PC-3 (cell line): Measurements from ENCODE around the gene ST3GAL3.

Source experiments
- CTCF ChIP-seq: fragments of 300-600 bp; sonication (generic); conservative IDR thresholded peaks from 2 replicates; pipeline ENCODE4 v1.5.1; 2017; ENCODE audit warnings: antibody characterized with exemption, low read depth, mild to moderate bottlenecking, low read length
- EZH2phosphoT487 ChIP-seq: fragments of 300-600 bp; sonication (generic); IDR thresholded peaks from 2 replicates; pipeline ENCODE4 v1.6.1; 2018; ENCODE audit warnings: mild to moderate bottlenecking, antibody characterized with exemption, low read length, borderline replicate concordance

GRCh38 chr1:43789604-43790550, 82.5 kb downstream of the ST3GAL3 start:
- TF ChIP-seq CTCF, result no peak
- no peak for TF ChIP-seq EZH2phosphoT487
